Stimulated activated CD4-positive, alpha-beta T cell treated with anti-CD3 and anti-CD28 coated beads, Interleukin-1b, Interleukin-23, amount 100 ng/mL, for 48 hours (primary cell): Measurements from ENCODE around the gene ASTN2.

Experiments used
- DNase-seq: peaks from one replicate; pipeline ENCODE4 v3.0.0-alpha.2; 2020

ASTN2 gene

DNA sequence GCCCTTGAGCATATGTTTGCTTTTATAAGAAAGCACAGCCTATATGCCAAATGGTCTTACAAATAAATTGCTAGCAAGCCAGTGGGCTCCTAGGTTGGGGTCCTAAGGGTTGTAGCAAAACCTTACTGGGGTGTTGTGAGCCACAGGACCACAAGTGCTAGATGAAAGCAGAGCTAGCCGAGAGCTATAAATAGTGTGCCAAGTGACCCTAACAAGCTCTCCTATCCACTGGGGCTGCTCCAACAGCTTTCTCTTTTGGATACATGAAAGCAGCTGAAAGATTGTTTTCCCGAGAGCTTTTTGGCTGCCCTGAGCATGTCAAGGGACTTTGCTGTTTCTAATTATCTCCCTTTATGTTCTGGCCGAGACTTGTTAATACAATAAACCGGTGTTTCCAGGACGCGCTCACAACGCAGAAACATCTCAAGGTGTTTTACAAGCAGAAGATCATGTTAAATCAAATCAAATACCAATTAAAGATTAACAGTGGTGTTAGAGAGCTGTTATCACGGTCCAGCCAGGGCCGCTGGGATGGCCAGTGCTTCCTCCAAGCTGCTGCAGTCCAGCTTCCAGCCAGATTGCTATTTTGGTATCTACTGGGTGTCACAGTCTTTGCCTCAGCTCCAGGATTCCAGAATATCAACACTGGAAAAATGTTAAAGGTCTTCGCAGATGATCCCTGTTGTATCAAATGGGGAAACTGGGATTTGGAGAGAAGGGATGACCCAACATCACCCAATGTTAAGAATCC lies 351.0 kb downstream of the ASTN2 start:
- DNase-seq: no peak

GRCh38 chr9:117060963-117061362 lies 353.9 kb downstream of the ASTN2 start:
- DNase-seq: no peak

DNA sequence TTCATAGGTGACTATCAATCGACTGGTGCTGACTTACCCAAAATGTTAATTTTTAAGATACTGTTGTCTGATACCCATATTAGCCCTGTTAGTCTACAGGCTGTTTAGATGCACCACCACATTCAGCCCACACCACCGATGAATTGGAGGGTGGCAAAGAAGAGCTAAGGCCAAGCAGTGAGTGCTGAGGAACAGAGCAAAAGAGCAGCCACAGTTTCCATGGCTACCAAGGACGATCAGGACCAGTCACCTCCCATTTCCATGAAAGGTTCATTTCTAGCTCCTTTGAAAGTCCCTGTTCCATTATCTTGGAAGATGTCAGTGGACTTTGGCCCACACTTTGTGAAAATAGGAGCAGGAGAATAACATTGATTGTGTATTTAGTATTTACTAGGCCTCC lies 364.9 kb downstream of the ASTN2 start:
- no peak for DNase-seq

DNA sequence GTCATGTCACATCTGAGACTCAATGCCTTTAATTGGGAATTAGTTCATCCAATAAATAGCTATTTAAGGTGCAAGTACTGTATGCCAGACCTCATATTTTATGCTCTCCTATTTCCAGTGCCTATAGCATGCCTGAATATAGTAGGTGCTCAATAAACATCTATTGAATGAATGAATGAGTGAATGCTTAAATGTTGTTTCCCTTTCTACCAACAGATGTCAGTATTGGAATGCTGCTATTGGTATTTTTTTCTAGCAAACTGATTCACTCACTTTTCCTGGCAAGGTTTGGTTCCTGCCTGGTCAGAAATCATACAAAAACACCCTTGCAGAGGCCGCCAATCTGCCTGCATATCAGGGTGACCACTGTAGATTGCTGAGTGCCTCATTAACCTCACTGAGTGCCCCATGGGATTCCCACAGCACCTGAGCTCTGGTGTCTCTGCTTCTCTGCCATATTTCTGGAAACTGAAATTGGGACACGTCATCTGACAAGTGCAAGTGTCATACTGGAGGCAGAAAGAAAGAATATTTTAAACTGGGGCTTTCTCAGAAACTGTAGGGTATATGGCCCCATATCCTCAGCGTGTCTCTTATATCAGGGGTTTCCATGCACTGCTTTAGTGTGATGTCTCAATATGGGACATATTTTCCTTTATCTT lies 368.1 kb downstream of the ASTN2 start:
- no peak for DNase-seq

GRCh38 chr9:117044241-117044640 lies 370.6 kb downstream of the ASTN2 start:
- no peak for DNase-seq

GRCh38 chr9:117043159-117043558 lies 371.7 kb downstream of the ASTN2 start:
- no peak for DNase-seq

DNA sequence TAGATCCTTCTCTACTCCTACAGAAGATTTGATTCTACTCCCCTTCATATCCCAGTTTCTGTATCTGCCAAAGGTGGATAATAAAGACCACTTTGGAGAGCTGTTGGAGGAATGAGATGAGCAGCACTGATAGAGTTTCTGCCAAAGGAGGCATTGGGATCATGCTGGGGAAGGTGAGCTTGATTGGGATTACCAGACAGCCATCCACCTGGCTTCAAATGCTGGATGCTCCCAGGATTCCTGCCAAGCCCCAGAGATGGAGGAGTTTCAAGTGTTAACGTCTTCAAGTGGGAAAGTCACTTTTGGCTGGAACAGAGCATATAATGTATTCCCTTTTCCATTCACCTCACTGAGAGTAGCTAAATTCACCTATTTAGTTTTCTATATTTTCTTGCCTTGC lies 379.3 kb downstream of the ASTN2 start:
- DNase-seq: no peak

DNA sequence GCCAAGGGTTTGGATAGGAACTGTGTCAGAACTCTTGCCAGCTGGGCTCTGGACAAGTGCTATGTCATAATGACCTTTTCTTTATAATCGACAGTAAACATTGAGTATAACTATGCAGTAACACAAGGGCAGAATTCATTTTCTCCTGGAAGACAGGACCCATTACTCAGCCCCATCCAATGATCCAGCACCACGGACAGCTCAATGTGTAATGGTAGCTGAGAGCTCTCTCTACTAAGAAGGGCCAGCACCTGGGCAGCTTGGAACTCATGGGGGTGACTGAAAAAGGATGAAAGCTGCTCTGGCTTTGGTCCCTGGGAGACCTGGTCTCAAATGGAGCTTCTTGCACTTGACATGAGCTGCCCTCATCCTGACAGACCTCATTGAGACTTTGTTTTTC lies 380.0 kb downstream of the ASTN2 start:
- no peak for DNase-seq

- DNase-seq: no peak
These were observed 384.5 kb downstream of the ASTN2 start for GRCh38 chr9:117030254-117030768.

DNA sequence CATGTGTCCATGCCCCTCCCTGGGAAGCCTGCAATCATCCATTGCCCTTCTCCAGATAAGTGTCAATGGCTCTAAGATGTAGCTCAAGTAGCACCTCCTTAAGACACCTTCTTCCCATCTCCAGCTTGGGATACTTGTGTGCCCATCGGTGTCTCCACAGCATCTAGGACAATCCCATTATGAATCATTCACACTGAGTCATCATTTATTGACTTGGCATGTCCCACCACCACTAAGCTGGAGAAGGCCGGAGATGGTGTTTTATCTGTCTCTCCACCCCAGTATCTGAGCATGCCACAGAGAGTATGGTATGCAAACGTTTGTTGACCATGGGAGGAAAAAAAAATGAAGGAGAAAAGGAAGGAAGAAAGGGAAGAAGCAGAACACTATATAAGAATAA lies 385.5 kb downstream of the ASTN2 start:
- no peak for DNase-seq

DNA sequence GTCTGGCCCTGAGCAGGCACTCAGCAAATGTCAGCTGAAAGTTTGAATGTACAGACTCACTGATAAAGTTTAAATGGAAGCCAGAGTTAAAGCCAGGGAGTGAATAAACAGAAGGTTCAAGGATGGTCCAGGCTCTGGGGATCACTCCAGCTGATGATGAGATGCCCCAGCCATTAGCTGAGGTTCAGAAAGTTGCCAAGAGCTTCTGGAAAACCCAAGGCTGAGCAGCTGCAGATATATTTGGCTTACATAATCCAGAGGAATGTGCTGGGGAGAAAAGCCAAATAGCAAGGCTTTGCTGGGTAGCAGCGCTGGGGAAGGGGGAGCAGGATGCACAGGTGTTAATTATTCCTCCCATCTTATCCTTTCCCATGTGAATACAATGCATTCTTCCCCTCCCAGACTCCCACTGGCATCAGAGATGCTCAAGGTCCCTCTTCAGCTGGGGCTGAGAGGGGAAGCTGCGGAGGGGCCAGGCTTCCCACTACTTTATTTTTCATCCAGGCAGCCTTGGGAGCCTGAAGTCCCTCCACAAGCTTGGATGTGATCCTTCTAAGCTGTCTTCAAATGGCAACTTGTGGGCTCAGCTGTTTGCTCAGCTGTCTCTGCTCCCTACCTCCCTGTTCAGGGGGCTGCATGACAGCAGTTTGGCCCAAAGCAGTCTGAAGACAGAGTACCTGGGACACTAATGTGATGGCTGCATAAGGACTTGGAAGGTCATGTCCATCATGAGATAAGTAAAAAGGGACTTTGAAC lies 386.6 kb downstream of the ASTN2 start:
- DNase-seq: no peak

DNA sequence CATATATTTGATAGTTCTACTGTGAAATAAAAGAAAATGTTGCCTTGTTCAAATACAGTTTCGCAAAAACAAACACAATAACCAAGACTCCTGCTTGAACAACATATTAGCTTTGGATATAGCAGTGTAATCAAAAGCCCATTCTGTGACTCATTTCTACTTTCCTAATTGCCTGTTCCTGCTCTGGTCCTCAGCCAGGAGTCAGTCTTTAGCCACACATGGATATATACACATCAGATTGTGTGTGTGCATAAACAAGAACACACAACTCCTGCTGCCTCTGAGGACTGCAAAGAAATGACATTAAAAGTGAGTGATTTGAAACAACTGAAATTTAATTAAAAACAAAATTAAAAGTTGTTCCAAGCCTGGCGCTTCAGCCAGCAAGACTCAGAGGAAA lies 393.0 kb downstream of the ASTN2 start:
- DNase-seq: no peak

DNA sequence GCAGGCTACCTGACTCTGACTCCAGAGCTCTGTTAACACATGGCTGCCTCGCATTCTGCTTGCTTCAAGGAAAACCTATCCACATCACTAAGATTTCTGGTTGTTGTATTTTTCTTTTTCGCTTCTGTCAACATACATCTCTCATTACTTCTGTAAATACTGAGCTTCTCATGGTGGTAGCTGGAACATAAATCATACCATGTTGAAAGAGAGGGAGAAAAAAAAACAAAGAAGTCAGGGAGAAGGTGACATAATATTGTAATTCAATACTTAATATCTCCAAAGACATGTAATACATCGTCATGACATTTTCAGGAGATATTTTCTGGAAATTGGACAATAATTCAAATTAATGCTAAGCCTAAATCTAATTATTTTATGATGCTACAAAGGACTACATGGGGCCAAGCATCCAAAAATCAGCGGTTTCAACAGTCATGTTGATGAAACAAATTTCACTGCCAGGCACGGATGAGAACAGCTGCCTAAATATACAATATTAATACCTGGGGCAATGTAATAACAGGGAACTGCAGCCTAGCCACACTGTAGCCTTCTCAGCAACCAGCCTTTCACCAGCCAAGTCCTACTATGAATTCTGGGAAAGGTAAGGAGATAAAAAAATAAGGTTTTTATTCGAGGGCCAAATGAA lies 395.8 kb downstream of the ASTN2 start:
- DNase-seq: no peak

DNA sequence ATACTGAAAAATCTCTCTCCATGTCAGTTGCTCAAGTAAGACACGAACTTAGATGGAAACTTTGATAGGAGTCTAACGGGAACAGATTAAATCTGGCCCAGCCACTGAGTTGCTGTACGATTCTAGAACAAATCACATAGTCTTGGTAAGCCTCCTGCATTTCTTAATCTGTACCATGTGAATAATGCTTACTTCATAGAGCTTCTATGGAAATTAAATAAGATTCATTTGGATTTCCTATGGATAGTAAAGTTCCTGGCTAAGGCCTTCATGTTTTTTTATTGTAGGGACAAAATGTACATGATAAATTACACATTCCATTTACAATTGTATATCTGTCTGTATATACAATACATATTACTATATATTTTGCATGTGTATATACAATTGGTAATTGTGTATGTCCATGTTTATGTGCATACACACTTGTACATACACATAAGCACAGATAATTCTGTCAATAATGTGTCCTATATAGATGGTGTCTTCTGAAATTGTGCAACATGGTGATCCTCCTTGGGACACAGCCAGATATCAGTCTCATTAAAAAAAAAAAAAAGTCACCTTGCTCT lies 397.4 kb downstream of the ASTN2 start:
- no peak for DNase-seq

DNA sequence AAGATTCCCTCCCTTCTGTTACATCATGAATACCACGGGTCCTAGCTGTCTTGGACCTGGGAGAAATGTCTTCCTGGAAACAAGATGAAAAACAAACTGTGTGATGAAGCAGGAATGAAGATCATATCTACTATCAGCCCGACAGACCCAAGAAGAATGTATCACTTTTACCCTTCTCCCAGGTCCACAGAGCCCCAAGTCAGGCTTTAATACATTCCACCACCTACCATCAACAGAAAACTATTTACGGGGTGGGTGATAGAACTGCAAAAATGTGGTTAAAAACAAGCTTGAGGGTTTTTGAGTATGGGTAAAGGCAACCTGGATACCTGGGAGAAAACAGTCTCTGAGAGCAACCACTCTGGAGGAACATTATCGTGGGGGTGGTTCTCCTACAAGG lies 400.8 kb downstream of the ASTN2 start:
- no peak for DNase-seq

GRCh38 chr9:117013440-117013995 lies 401.3 kb downstream of the ASTN2 start:
- DNase-seq: no peak

DNA sequence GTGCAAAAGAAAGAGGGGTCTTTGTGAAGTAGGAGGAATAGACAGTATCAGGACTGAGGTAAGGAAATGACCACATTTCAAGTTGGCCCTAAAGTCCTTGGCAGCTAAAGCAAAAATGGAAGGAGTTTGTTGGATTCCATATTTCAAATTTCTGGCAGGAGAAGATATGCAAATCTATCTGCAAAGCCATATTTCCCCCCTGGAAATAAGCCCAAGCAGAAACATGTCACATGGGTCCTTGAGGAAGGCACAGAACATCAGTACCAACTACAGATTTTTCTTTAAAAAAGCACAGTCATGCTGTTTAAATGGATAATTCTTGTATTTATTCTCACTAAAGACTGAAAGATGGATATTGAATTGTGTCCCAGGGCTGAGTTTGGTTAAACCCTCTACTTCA lies 404.8 kb downstream of the ASTN2 start:
- no peak for DNase-seq

DNA sequence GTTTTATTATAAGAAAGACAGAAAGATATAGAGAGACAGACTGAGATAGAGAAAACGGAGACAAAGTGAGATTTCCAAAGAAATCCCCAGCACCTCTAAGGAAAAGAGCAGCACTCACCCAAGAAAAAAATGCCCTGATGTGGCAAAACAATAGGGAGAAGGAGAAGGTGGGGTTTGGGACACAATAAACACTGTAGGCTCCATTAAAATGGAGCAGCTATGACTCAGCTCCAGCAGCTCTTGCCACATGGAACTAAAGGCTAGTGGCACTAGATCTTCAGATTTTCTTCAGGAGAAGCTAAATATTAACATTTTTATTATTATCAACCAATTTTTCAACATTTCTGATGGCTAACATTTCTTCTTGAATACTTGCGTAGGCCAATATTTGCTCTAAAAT lies 406.0 kb downstream of the ASTN2 start:
- no peak for DNase-seq

DNA sequence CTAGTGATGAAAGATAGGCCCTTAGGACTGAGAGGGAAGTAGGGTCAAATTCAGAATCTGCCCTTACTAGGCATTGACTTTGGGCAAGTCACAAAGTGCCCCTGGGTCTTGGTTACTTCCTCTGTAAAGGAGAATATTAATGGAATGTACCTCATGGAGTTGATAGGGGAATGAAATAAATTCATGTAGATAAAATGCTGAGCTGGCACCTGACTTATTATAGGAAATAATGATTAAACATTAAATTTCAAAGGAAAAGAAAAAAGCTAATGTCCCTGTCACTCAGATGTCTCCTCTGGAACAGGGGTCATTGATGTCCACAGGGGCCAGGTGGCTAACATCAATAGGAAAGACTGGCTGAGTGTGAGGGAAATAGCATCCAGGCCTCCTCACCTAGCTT lies 406.4 kb downstream of the ASTN2 start:
- no peak for DNase-seq

DNA sequence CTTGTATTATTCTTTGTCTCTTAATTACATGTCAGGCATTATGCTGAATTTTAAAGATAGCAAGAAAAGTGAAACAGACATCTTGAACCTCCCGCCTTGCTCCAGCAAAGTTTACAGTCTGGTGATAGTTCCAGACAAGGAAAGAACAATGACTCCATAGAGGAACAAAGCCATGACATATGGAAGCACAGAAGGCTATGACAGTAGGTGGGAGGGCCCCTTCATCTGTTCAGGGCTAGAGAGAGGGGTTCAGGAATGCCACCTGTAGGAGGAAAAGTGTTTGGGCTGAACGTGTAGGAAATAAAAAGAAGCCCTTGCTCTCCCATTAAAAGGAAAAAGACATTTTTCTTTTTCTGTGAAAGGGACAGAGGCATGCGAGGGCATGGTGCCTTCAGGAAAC lies 412.2 kb downstream of the ASTN2 start:
- no peak for DNase-seq

- no peak for DNase-seq
These were observed 414.0 kb downstream of the ASTN2 start for GRCh38 chr9:117000834-117001233.

DNA sequence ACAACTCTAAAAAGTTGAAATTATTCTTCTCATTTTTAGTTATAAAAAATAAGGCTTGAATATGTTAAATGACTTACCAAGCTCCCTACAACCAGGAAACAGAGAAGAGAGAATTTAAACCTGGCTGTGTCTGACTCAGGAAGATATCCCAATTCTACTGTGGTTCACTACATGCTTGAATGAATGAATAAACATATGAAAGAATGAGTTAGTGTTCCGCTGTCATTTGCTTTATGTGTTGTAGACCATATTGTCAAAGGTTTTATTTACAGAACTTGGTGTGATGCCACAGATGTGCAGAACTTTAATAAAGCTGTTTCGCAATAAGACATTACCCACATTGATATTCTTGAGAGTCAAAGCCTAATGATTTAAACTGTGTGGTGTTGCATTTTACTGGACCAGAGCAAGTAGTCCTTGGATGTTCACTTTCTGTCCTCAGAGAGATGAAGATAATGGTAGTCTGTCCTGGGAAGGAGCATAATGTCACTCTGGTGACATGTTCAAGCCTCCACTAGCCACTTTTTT lies 414.6 kb downstream of the ASTN2 start:
- no peak for DNase-seq
